ENCODE data around the gene COPB2. TPM values are rescaled to one million over a fixed set of nuclear protein-coding genes. Genes with fewer than 3 reads are reported as not detected.

COPB2 gene
- total RNA-seq, 2 donors from 2014 or later, result 161 to 184 TPM

DNA sequence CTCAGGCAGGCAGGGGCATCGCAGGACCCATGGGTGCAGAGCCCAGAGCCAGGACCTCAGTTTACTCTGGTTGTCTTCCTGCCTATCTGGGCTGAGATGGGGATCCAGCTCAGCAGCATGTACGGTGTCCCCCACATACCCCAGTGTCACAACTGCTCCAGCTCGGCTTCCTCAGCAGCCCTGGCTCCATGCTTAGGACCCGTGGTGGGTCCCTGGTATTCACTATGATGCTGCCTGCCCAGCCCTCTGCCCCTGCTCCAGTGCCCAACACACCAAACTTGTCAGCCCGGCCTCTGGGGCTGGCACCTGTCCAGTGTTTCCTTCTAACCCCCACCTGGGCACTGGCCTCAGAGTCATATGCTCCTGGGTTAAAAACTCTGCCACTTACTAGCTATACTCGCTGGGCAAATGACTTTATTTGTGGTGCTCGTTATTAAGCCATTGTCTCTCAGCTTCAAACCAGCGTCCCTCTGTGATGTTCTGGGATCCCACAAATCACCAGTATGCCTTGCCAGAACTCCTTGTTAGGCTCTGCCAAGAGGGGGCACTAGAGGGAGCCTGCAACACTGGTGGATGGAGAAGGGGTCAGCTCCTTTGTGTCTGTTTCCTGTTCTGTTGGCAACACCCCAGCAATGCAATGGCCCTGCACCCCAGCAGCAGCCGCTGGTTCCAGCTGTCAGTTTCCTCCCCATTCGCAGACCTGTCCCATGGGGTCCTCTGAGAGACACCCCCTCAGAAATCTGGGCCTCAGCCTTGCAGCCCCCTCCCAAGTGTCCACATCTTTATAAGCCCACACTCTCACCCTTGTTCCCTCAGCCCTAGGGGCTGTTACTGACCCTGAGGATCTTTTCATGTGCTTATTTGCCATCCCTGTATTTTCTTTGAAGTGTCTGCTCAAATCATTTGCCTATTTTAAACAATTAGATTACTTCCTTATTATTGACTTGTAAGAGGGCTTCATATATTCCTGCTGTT lies 69.7 kb downstream of the COPB2 start:
- Histone ChIP-seq H3K9ac (ENCODE audit: extremely low read depth, low read length, poor library complexity, severe bottlenecking) (no peak overlapping the region), H3K9me3 (ENCODE audit: control insufficient read depth, low read length) (no peaks in the 10 kb centered on the region), H3K4me3 (ENCODE audit: low read length) (no peak overlapping the region), H3K4me1 (ENCODE audit: control insufficient read depth, insufficient read depth, low read length) (no peaks in the 10 kb centered on the region), H3K36me3 (ENCODE audit: control insufficient read depth, insufficient read depth, low read length) (no peaks in the 10 kb centered on the region), H3K27me3 (ENCODE audit: control insufficient read depth, insufficient read depth, low read length, poor library complexity, severe bottlenecking) (peaks cover 5% of the 10 kb centered on the region), H3K27ac (ENCODE audit: low read depth, low read length) (no peak overlapping the region)
- Mint-ChIP-seq H3K4me3 (no peak overlapping the region), H3K36me3 (ENCODE audit: low read depth) (no peaks in the 10 kb centered on the region), H3K27me3 (ENCODE audit: insufficient read depth) (peaks cover 54% of the 10 kb centered on the region), H3K9me3 (no peaks in the 10 kb centered on the region), H3K4me1 (no peaks in the 10 kb centered on the region), H3K27ac (no peak overlapping the region)
- TF ChIP-seq, protein P1, sequence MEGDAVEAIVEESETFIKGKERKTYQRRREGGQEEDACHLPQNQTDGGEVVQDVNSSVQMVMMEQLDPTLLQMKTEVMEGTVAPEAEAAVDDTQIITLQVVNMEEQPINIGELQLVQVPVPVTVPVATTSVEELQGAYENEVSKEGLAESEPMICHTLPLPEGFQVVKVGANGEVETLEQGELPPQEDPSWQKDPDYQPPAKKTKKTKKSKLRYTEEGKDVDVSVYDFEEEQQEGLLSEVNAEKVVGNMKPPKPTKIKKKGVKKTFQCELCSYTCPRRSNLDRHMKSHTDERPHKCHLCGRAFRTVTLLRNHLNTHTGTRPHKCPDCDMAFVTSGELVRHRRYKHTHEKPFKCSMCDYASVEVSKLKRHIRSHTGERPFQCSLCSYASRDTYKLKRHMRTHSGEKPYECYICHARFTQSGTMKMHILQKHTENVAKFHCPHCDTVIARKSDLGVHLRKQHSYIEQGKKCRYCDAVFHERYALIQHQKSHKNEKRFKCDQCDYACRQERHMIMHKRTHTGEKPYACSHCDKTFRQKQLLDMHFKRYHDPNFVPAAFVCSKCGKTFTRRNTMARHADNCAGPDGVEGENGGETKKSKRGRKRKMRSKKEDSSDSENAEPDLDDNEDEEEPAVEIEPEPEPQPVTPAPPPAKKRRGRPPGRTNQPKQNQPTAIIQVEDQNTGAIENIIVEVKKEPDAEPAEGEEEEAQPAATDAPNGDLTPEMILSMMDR (conservative IDR thresholded peaks at IDR 0.05), result peak; percentile 81
- 77 to 88% methylated on average over 9 to 10 of the region's 10 CpGs for WGBS, 2 experiments (ENCODE audit: insufficient coverage in 1 of 2, insufficient read length in 1 of 2)
- peak; percentile 93 for DNase-seq

DNA sequence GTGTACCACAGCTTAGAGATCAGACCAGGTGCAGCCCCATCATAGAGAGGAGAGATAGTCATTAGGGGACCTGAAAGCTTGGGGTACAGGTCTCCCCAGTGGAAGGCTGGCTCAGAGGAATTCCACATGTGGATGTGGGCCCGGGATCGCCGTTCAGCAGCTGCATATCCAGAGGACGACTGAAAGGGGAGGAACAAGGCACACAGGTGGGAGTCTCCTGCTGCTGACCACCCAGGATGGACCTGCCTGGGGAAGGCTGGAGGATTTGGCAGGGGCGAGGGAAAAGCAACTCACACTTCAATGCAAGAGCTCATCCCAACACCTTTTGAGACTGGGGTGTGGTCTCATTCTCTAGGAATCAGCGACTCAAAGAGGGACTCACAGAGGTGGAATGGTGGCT lies 70.6 kb downstream of the COPB2 start:
- Mint-ChIP-seq H3K4me1 (no peaks in the 10 kb centered on the region), H3K4me3 (no peak overlapping the region), H3K9me3 (no peaks in the 10 kb centered on the region), H3K27me3 (ENCODE audit: insufficient read depth) (peaks cover 50% of the 10 kb centered on the region), H3K36me3 (ENCODE audit: low read depth) (no peaks in the 10 kb centered on the region), H3K27ac (no peak overlapping the region)
- H3K9me3 ChIP-seq (ENCODE audit: control insufficient read depth, low read length), result no peaks in the 10 kb centered on the region
- no peak for DNase-seq
- WGBS, 2 experiments (ENCODE audit: insufficient coverage in 1 of 2, insufficient read length in 1 of 2), result 86 to 88% methylated on average over 4 to 6 of the region's 6 CpGs
- no peak overlapping the region for H3K27ac ChIP-seq (ENCODE audit: low read depth, low read length)
- H3K9ac ChIP-seq (ENCODE audit: extremely low read depth, low read length, poor library complexity, severe bottlenecking), result no peak overlapping the region
- no peaks in the 10 kb centered on the region for H3K36me3 ChIP-seq (ENCODE audit: control insufficient read depth, insufficient read depth, low read length)
- TF ChIP-seq, protein P1 (conservative IDR thresholded peaks at IDR 0.05), result no peak
- H3K27me3 ChIP-seq (ENCODE audit: control insufficient read depth, insufficient read depth, low read length, poor library complexity, severe bottlenecking), result peaks cover 4% of the 10 kb centered on the region
- H3K4me1 ChIP-seq (ENCODE audit: control insufficient read depth, insufficient read depth, low read length), result no peaks in the 10 kb centered on the region
- H3K4me3 ChIP-seq (ENCODE audit: low read length), result no peak overlapping the region

DNA sequence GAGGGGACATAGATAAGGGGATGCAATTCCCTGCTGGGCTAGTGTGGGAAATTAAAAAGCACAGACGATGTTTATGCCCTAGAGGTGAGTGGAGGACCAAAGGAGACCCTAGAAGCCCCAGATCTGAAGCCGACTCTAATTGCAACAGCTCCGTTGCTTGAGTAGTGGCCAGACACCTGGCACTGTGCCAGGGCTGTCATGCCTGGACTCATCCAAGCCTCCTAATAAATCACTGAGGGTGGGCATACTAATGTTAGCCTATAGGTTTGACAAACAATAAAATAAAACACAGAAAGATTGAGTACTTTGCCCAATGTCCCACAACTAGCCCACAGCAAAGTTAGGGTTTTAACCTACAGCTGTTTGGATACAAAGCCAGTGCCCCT lies 71.0 kb downstream of the COPB2 start:
- no peak for DNase-seq
- H3K9me3 Mint-ChIP-seq, result no peaks in the 10 kb centered on the region
- H3K27me3 Mint-ChIP-seq (ENCODE audit: insufficient read depth), result peaks cover 52% of the 10 kb centered on the region
- H3K27ac Mint-ChIP-seq, result no peak overlapping the region
- no peaks in the 10 kb centered on the region for H3K36me3 Mint-ChIP-seq (ENCODE audit: low read depth)
- Histone ChIP-seq H3K36me3 (ENCODE audit: control insufficient read depth, insufficient read depth, low read length) (no peaks in the 10 kb centered on the region), H3K9ac (ENCODE audit: extremely low read depth, low read length, poor library complexity, severe bottlenecking) (no peak overlapping the region), H3K4me3 (ENCODE audit: low read length) (no peak overlapping the region), H3K4me1 (ENCODE audit: control insufficient read depth, insufficient read depth, low read length) (no peaks in the 10 kb centered on the region), H3K27ac (ENCODE audit: low read depth, low read length) (no peak overlapping the region), H3K27me3 (ENCODE audit: control insufficient read depth, insufficient read depth, low read length, poor library complexity, severe bottlenecking) (no peaks in the 10 kb centered on the region), H3K9me3 (ENCODE audit: control insufficient read depth, low read length) (no peaks in the 10 kb centered on the region)
- H3K4me3 Mint-ChIP-seq, result no peak overlapping the region
- WGBS, 2 experiments (ENCODE audit: insufficient coverage in 1 of 2, insufficient read length in 1 of 2), result 56 to 79% methylated on average over 3 of the region's 3 CpGs
- TF ChIP-seq, protein P1 (conservative IDR thresholded peaks at IDR 0.05), result no peak
- H3K4me1 Mint-ChIP-seq, result no peaks in the 10 kb centered on the region
